GM10266 (cell line): ENCODE measurements around the gene GUK1.
"Not testable (repeated sequence)": the region's sequence is repeated elsewhere in the genome, so short reads cannot be mapped to it uniquely, and the experiment has no call there.

ENCODE experiments used
- DNase-seq: peaks from one replicate; pipeline ENCODE4 v3.0.0; 2012; ENCODE audit errors: extremely low spot score
- TF ChIP-seq, protein P1 (sequence below): IDR thresholded peaks from 2 replicates; pipeline ENCODE4 v1.5.1; 2012; ENCODE audit warnings: mild to moderate bottlenecking, low read depth; ENCODE audit not compliant: control insufficient read depth, insufficient read depth; ENCODE audit errors: missing control alignments

The GUK1 gene

DNA sequence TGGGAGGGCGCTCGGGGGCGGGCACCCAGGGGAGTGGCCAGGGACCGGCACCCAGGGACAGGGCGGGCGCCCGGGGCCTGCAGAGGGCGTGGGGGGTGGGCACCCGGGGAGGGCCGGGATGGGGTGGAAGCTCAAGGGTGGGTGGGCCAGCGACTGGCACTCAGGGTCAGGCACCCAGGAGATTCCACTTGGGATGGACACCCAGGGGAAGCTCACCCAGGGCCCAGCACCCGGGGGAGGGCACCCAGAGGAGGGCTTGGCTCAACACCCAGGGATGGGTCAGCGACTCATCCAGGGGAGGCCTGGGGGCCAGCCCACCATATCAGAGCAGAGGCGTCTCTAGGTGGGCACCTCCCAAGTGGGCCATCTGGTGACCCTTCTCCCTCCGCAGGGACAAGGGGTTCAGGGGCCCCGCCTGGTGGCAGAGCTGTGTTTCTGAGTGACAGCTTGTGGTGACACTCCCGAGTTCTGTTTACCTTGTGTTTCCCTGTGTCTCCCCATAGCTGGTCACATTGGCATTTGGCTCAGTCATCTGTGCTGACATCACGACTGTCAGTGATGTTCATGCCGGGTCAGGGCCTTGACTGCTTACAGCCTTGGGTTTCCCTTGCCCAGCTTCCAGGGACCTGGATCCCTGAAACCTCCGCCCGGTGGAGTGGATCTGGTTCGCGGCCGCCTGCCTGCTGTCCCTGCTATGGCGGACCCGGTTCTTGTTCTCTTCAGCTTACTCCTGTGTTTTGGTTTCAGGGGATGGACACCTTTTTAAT lies 26.3 kb downstream of the GUK1 start:
- DNase-seq: peak; percentile 66
- TF ChIP-seq, protein P1, sequence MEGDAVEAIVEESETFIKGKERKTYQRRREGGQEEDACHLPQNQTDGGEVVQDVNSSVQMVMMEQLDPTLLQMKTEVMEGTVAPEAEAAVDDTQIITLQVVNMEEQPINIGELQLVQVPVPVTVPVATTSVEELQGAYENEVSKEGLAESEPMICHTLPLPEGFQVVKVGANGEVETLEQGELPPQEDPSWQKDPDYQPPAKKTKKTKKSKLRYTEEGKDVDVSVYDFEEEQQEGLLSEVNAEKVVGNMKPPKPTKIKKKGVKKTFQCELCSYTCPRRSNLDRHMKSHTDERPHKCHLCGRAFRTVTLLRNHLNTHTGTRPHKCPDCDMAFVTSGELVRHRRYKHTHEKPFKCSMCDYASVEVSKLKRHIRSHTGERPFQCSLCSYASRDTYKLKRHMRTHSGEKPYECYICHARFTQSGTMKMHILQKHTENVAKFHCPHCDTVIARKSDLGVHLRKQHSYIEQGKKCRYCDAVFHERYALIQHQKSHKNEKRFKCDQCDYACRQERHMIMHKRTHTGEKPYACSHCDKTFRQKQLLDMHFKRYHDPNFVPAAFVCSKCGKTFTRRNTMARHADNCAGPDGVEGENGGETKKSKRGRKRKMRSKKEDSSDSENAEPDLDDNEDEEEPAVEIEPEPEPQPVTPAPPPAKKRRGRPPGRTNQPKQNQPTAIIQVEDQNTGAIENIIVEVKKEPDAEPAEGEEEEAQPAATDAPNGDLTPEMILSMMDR: peak; percentile 51

DNA sequence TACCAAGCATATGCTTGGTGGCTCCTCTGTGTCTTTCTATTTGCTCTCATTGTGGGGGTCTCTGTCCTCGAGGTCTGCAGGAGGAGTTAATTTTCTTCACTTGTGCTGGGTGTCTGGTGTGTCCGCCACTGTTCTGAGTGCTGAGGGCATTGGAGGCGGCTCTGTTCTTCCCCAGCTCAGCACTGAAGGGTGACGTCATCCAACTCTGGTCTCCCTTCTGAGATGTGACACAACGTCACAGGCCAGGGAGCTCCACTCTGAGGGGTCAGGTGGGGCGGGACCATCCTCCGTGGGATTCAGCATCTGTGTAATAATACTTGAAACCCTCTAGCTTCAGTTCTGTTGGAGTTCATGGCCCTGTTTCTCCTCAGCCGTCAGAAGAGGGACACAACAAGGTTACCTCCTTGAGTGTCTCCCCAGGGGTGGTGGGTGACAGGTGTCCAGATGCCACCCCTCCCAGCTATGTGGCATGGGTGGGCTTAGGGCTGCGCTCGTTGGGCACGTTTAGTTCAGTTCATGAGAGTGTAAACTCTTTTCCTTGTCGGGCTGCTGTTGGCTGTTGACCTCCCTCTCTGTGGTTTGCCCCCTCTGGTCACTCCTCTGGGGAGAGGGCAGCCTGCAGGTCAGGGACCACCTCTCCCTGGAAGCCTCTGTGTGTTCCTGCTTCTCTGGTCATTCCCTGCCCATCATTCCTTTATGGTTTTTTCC lies 28.6 kb downstream of the GUK1 start:
- DNase-seq: no peak
- TF ChIP-seq, protein P1: no peak

GRCh38 chr1:228169345-228169744 lies 29.3 kb downstream of the GUK1 start:
- DNase-seq: no peak
- TF ChIP-seq, protein P1: no peak

- no peak for DNase-seq
- TF ChIP-seq, protein P1: no peak
These were observed 30.6 kb downstream of the GUK1 start for GRCh38 chr1:228170666-228171065.

DNA sequence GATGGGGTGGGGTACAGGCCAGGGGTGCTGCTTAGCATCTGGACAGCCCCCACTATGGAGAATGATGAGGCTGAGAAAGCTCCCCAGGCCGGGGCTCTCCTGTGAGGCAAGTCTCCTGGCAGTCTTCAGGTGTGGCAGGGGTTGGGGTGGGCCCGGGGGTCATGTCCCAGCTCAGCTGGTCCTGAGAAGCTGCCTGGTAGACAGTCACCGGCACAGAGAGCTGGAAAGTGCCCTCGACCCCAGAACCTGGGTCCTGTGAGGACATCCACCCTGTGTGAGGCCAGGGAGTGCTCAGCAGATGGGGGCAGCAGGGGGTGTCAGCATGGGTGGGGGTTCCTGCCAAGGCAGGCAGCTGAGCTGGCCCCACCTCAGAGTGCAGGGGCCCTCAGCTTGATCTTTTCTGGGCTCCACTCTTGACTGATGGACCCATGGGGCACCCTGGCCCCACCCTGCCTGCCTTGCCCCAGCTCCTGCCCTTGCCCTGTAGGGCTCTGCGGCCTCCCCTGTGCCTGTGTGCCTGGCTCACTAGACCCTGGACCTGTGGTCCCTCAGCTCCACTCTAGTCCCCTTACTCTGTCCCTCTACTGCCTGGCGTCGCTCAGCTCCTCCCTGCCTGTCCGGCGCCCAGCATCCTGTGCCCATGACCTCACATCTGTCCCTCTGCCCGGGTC lies 31.3 kb downstream of the GUK1 start:
- no peak for DNase-seq
- TF ChIP-seq, protein P1: no peak

DNA sequence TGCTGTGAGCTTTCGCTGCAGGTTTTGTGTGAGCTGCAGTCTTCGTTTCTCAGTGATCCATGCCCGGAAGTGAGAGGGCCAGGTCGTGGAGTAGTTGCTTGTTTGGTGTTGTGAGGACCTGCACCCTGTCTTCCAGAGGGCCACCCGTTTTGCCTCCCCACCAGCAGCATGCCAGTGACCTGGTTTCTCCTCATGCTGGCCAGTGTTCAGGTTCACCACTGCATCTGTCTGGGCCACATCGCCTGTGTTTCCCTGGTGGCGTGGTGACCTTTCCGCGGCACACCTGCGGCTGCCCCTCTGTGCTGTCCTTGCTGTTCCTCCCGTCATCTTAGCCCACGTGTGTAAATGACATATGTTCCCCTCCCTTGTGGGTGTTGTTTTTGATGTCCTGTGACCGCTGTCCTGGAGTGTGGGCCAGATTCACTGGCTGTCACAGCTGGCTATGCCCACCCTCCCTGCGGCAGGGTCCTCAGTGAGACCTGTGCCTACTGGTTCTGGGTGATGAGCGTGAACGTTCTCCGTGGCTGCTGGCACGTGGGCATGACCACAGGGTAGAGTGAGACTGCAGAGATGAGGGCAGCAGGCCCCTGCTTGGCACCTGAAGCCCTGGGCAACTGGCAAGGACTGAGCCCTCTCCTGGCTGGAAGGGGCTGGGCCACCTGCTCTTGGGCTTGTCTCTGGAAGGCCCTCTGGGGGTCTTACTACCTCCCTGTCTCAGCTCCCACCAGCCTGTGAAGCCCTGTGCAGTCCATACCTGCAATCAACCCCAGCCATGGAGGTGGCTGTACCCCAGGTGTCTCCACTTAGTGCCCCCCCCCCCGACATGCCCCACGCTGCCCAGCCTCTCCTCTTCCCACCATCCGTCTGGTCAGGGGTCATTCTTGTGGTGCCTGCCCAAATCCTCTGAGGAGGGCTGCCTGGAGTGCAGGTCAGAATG lies 32.8 kb downstream of the GUK1 start:
- DNase-seq: no peak
- TF ChIP-seq, protein P1: no peak

GRCh38 chr1:228173528-228174481 lies 33.7 kb downstream of the GUK1 start:
- not testable (repeated sequence) for DNase-seq
